ENCODE results near the gene DCAF6.

GRCh38 chr1:167904652-167905130, 31.8 kb upstream of the DCAF6 start:
- TF ChIP-seq CTCF (IDR thresholded peaks at IDR 0.05; ENCODE audit: insufficient read depth, low read length) (no peak), REST (IDR thresholded peaks at IDR 0.05; ENCODE audit: insufficient replicate concordance, low read depth) (no peak), GABPA (IDR thresholded peaks at IDR 0.05; ENCODE audit: low read depth) (no peak)
